Measurements from ENCODE around the gene PANK1. TPM values are rescaled to one million over a fixed set of nuclear protein-coding genes. Genes with fewer than 3 reads are reported as not detected.

The PANK1 gene
- polyA plus RNA-seq, 1 of the 3 experiments (the other 2 are of a cell fraction), result 4.2 TPM

DNA sequence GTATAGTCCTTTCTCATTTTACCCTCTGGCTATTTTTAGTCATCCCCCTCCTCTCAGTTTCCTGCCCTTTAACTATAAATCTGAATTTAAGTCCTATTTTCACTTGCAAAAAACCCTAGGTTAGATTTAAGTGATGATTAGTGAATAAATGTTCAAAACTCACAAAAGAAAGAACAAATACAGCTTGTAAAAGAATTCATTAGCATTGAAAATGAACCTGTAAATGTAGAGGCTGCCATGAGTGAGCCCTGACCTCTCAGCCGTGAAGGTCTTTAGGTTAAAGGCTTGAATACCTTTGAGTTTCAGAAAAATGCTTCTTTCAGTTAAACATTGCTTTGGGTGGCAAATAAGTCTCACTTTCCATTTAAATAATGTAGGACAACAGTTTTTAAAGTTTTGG is 107.7 kb downstream of the PANK1 start:
- H3K9me3 ChIP-seq, result no peaks in the 10 kb centered on the region
- H3K9ac ChIP-seq, result no peak overlapping the region
- no peak overlapping the region for H3K4me2 ChIP-seq
- POLR2A ChIA-PET, result no interaction called here
- peaks cover 0 to 4% of the 10 kb centered on the region in 2 experiments; a peak in 1 of 4 replicates for H3K4me1 ChIP-seq (ENCODE audit: control insufficient read depth in 1 of 2, insufficient read depth in 2 of 2, low read depth in 1 of 2, low read length in 1 of 2)
- no peaks in the 10 kb centered on the region for H4K20me1 ChIP-seq (ENCODE audit: insufficient read depth)
- peaks cover 14% of the 10 kb centered on the region for H3F3A ChIP-seq (replicated peaks; ENCODE audit: insufficient read depth)
- no peaks in the 10 kb centered on the region for H3K79me2 ChIP-seq (ENCODE audit: insufficient read depth)
- no peak overlapping the region for H3K27ac ChIP-seq (ENCODE audit: low read depth in 2 of 2, low read length in 1 of 2)
- no peak overlapping the region for H2AFZ ChIP-seq (ENCODE audit: low read depth)
- H3K36me3 ChIP-seq (replicated peaks in 1 of 2; ENCODE audit: control insufficient read depth in 1 of 2, insufficient read depth in 2 of 2, low read length in 1 of 2), result no peaks in the 10 kb centered on the region
- DNase-seq, result no peak
- H3K4me3 ChIP-seq (ENCODE audit: low read depth in 2 of 2, low read length in 1 of 2), result no peak overlapping the region
- TF ChIP-seq ZBTB33 (IDR thresholded peaks at IDR 0.05; ENCODE audit: borderline replicate concordance, low read depth) (no peak), JUND (IDR thresholded peaks at IDR 0.05) (no peak), NRF1 (IDR thresholded peaks at IDR 0.05; ENCODE audit: low read depth, low read length) (no peak), RAD21 (IDR thresholded peaks at IDR 0.05; ENCODE audit: low read length) (no peak), YY1 (IDR thresholded peaks at IDR 0.05; ENCODE audit: low read depth) (no peak), FOXM1 (IDR thresholded peaks at IDR 0.05; ENCODE audit: low read depth) (no peak), MXI1 (IDR thresholded peaks at IDR 0.05; ENCODE audit: low read depth, low read length) (no peak), ELF1 (IDR thresholded peaks at IDR 0.05) (no peak), EP300 (IDR thresholded peaks at IDR 0.05; ENCODE audit: borderline replicate concordance in 1 of 2, low read depth in 1 of 2, low read length in 1 of 2) (no peak), TEAD4 (IDR thresholded peaks at IDR 0.05; ENCODE audit: borderline replicate concordance, insufficient read depth) (no peak), CTCF (IDR thresholded peaks at IDR 0.05) (no peak), TAF1 (IDR thresholded peaks at IDR 0.05; ENCODE audit: borderline replicate concordance, low read depth, low read length) (no peak), POLR2AphosphoS5 (IDR thresholded peaks at IDR 0.05; ENCODE audit: low read depth, low read length) (no peak)
- TF ChIP-seq, protein P1, sequence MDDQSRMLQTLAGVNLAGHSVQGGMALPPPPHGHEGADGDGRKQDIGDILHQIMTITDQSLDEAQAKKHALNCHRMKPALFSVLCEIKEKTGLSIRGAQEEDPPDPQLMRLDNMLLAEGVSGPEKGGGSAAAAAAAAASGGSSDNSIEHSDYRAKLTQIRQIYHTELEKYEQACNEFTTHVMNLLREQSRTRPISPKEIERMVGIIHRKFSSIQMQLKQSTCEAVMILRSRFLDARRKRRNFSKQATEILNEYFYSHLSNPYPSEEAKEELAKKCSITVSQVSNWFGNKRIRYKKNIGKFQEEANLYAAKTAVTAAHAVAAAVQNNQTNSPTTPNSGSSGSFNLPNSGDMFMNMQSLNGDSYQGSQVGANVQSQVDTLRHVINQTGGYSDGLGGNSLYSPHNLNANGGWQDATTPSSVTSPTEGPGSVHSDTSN (IDR thresholded peaks at IDR 0.05), result no peak
- CTCF ChIA-PET, result interaction anchor here (1.1 kb wide), 1 partner anchor 56 kb away, joined by 3 read pairs; no protein-coding TSS in a partner anchor
- WGBS (ENCODE audit: low lambda C conversion rate), result 82% methylated on average over 1 of the region's 1 CpG
- H3K27me3 ChIP-seq (ENCODE audit: insufficient read depth), result peaks cover 16% of the 10 kb centered on the region; the same call in 1 of the 2 replicates
- no peaks in the 10 kb centered on the region for H3K9me2 ChIP-seq
